TTC549 (cell line): ENCODE measurements around the gene MAGEA2B.
"Not testable (repeated sequence)": the region's sequence is repeated elsewhere in the genome, so short reads cannot be mapped to it uniquely, and the experiment has no call there.

Experiments
- FAIRE-seq: peaks from 2 replicates; lab custom pipeline; 2012; peaks lifted over from hg19 to GRCh38; lab: Jason Lieb, UNC

MAGEA2B gene

DNA sequence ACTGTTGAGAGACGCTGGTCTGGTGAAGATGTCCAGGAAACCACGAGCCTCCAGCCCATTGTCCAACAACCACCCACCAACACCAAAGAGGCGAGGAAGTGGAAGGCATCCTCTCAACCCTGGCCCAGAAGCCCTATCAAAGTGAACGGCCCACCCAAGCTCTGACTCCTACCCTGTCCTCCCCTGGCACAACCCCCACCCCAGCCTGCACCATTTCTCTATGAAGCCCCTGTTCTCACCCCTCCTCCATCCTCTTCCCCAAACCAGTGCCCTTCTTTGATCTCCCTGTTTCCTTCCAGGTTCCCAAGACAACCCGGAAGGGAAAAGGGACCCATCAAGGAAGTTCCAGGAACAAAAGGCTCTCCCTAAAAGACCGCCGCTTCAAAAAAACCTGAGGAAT, 45.1 kb downstream of the MAGEA2B start:
- not testable (repeated sequence) for FAIRE-seq

- FAIRE-seq: not testable (repeated sequence)
Measured at GRCh38 chrX:152761582-152761981, 47.2 kb downstream of the MAGEA2B start.

DNA sequence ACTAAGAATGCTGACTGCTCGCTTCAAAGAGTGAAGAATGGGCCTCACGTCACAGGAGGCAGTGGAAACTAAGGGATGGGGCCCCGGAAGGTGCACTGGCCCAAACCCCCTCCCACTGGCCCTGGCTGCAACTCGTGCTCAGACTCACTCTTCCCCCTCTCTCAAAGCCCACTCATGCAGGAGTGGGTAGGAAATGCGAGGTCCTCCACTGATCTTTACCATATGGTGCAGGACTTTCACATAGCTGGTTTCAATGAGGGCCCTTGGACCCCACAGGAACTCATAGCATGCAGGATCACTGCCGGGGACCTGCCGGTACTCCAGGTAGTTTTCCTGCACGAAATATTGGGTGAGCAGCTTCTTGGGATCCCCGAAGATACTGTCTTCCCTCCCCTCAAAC, 52.1 kb downstream of the MAGEA2B start:
- FAIRE-seq: not testable (repeated sequence)
